ENCODE data around the gene SUPT3H.

Gene SUPT3H

GRCh38 chr6:44856479-44856878 is 521.3 kb downstream of the SUPT3H start:
- H3K4me3 ChIP-seq (ENCODE audit: low read length) = no peak overlapping the region
- H3K4me1 ChIP-seq (ENCODE audit: control insufficient read depth, low read depth, low read length) = no peaks in the 10 kb centered on the region
- H3K27ac ChIP-seq (ENCODE audit: low read depth, low read length) = no peak overlapping the region
- H4K5ac ChIP-seq (ENCODE audit: low read length) = no peak overlapping the region
- no peak overlapping the region for H2BK120ac ChIP-seq (ENCODE audit: low read depth, low read length)
- no peaks in the 10 kb centered on the region for H3K79me1 ChIP-seq (ENCODE audit: low read length)
- H2AK5ac ChIP-seq (ENCODE audit: low read length) = no peak overlapping the region
- no peaks in the 10 kb centered on the region for H3K36me3 ChIP-seq (ENCODE audit: control insufficient read depth, insufficient read depth, low read length)
- H3K18ac ChIP-seq (ENCODE audit: low read length) = no peak overlapping the region
- H2BK15ac ChIP-seq (replicated peaks; ENCODE audit: low read depth) = no peak overlapping the region
- H3K56ac ChIP-seq (ENCODE audit: low read length) = no peak overlapping the region
- H3K4ac ChIP-seq (ENCODE audit: low read depth, low read length) = no peak overlapping the region
- no peak overlapping the region for H4K8ac ChIP-seq (ENCODE audit: low read depth, low read length)
- DNase-seq = no peak
- no peak overlapping the region for H3K9ac ChIP-seq (ENCODE audit: low read length)
- WGBS (ENCODE audit: extremely low coverage, insufficient coverage, low lambda C conversion rate) = no CpG with 5 or more reads among the region's 3 CpGs
- H3K27me3 ChIP-seq (ENCODE audit: insufficient read depth, low read length, poor library complexity) = no peaks in the 10 kb centered on the region
- no peaks in the 10 kb centered on the region for H3K79me2 ChIP-seq (ENCODE audit: control insufficient read depth, insufficient read depth, low read length)
- H2BK5ac ChIP-seq (ENCODE audit: low read length) = no peak overlapping the region
- H3K4me2 ChIP-seq (ENCODE audit: low read length) = no peak overlapping the region
- no peak overlapping the region for H3K23ac ChIP-seq (ENCODE audit: low read length)

- Histone ChIP-seq H3K4ac (ENCODE audit: low read depth, low read length) (no peak overlapping the region), H2BK120ac (ENCODE audit: low read depth, low read length) (no peak overlapping the region), H4K8ac (ENCODE audit: low read depth, low read length) (no peak overlapping the region), H3K79me2 (ENCODE audit: control insufficient read depth, insufficient read depth, low read length) (no peaks in the 10 kb centered on the region), H3K36me3 (ENCODE audit: control insufficient read depth, insufficient read depth, low read length) (no peaks in the 10 kb centered on the region), H3K9ac (ENCODE audit: low read length) (no peak overlapping the region), H3K56ac (ENCODE audit: low read length) (no peak overlapping the region), H4K5ac (ENCODE audit: low read length) (no peak overlapping the region), H2BK5ac (ENCODE audit: low read length) (no peak overlapping the region), H3K23ac (ENCODE audit: low read length) (no peak overlapping the region), H2AK5ac (ENCODE audit: low read length) (no peak overlapping the region), H3K18ac (ENCODE audit: low read length) (no peak overlapping the region), H3K27ac (ENCODE audit: low read depth, low read length) (no peak overlapping the region), H3K4me3 (ENCODE audit: low read length) (no peak overlapping the region), H3K4me2 (ENCODE audit: low read length) (no peak overlapping the region), H2BK15ac (replicated peaks; ENCODE audit: low read depth) (no peak overlapping the region), H3K79me1 (ENCODE audit: low read length) (no peaks in the 10 kb centered on the region), H3K27me3 (ENCODE audit: insufficient read depth, low read length, poor library complexity) (no peaks in the 10 kb centered on the region), H3K4me1 (ENCODE audit: control insufficient read depth, low read depth, low read length) (no peaks in the 10 kb centered on the region)
- DNase-seq = no peak
- WGBS (ENCODE audit: extremely low coverage, insufficient coverage, low lambda C conversion rate) = no CpG with 5 or more reads among the region's 7 CpGs
Observed at GRCh38 chr6:44855562-44856411, 521.9 kb downstream of the SUPT3H start.

GRCh38 chr6:44854712-44855443 is 522.9 kb downstream of the SUPT3H start:
- no peaks in the 10 kb centered on the region for H3K79me1 ChIP-seq (ENCODE audit: low read length)
- WGBS (ENCODE audit: extremely low coverage, insufficient coverage, low lambda C conversion rate) = no CpG with 5 or more reads among the region's 2 CpGs

GRCh38 chr6:44851176-44851575 is 526.6 kb downstream of the SUPT3H start:
- no CpG with 5 or more reads among the region's 1 CpG for WGBS (ENCODE audit: extremely low coverage, insufficient coverage, low lambda C conversion rate)
- no peaks in the 10 kb centered on the region for H3K27me3 ChIP-seq (ENCODE audit: insufficient read depth, low read length, poor library complexity)
- no peak overlapping the region for H2BK15ac ChIP-seq (replicated peaks; ENCODE audit: low read depth)
- H3K23ac ChIP-seq (ENCODE audit: low read length) = no peak overlapping the region
- no peak overlapping the region for H3K56ac ChIP-seq (ENCODE audit: low read length)
- H3K4me1 ChIP-seq (ENCODE audit: control insufficient read depth, low read depth, low read length) = no peaks in the 10 kb centered on the region
- no peak overlapping the region for H2BK120ac ChIP-seq (ENCODE audit: low read depth, low read length)
- H3K18ac ChIP-seq (ENCODE audit: low read length) = no peak overlapping the region
- no peaks in the 10 kb centered on the region for H3K79me1 ChIP-seq (ENCODE audit: low read length)
- H2AK5ac ChIP-seq (ENCODE audit: low read length) = no peak overlapping the region
- no peaks in the 10 kb centered on the region for H3K36me3 ChIP-seq (ENCODE audit: control insufficient read depth, insufficient read depth, low read length)
- H3K4ac ChIP-seq (ENCODE audit: low read depth, low read length) = no peak overlapping the region
- no peak overlapping the region for H3K9ac ChIP-seq (ENCODE audit: low read length)
- no peak overlapping the region for H3K4me3 ChIP-seq (ENCODE audit: low read length)
- H3K79me2 ChIP-seq (ENCODE audit: control insufficient read depth, insufficient read depth, low read length) = no peaks in the 10 kb centered on the region
- no peak overlapping the region for H4K8ac ChIP-seq (ENCODE audit: low read depth, low read length)
- no peak overlapping the region for H3K4me2 ChIP-seq (ENCODE audit: low read length)
- no peak overlapping the region for H4K5ac ChIP-seq (ENCODE audit: low read length)
- DNase-seq = no peak
- H3K27ac ChIP-seq (ENCODE audit: low read depth, low read length) = no peak overlapping the region
- no peak overlapping the region for H2BK5ac ChIP-seq (ENCODE audit: low read length)

More at GRCh38 chr6:44854712-44855443, 522.9 kb downstream of the SUPT3H start:
- Histone ChIP-seq H3K4ac (ENCODE audit: low read depth, low read length) (no peak overlapping the region), H3K9ac (ENCODE audit: low read length) (no peak overlapping the region), H3K27ac (ENCODE audit: low read depth, low read length) (no peak overlapping the region), H3K4me2 (ENCODE audit: low read length) (no peak overlapping the region), H2AK5ac (ENCODE audit: low read length) (no peak overlapping the region), H2BK120ac (ENCODE audit: low read depth, low read length) (no peak overlapping the region), H3K56ac (ENCODE audit: low read length) (no peak overlapping the region), H3K4me1 (ENCODE audit: control insufficient read depth, low read depth, low read length) (no peaks in the 10 kb centered on the region), H4K8ac (ENCODE audit: low read depth, low read length) (no peak overlapping the region), H2BK15ac (replicated peaks; ENCODE audit: low read depth) (no peak overlapping the region), H3K27me3 (ENCODE audit: insufficient read depth, low read length, poor library complexity) (no peaks in the 10 kb centered on the region), H2BK5ac (ENCODE audit: low read length) (no peak overlapping the region), H3K23ac (ENCODE audit: low read length) (no peak overlapping the region), H3K79me2 (ENCODE audit: control insufficient read depth, insufficient read depth, low read length) (no peaks in the 10 kb centered on the region), H3K18ac (ENCODE audit: low read length) (no peak overlapping the region), H3K4me3 (ENCODE audit: low read length) (no peak overlapping the region), H4K5ac (ENCODE audit: low read length) (no peak overlapping the region), H3K36me3 (ENCODE audit: control insufficient read depth, insufficient read depth, low read length) (no peaks in the 10 kb centered on the region)
- DNase-seq = no peak

- no peak overlapping the region for H4K5ac ChIP-seq (ENCODE audit: low read length)
- H3K79me1 ChIP-seq (ENCODE audit: low read length) = no peaks in the 10 kb centered on the region
- H3K4ac ChIP-seq (ENCODE audit: low read depth, low read length) = no peak overlapping the region
- no peak overlapping the region for H3K9ac ChIP-seq (ENCODE audit: low read length)
- no peaks in the 10 kb centered on the region for H3K27me3 ChIP-seq (ENCODE audit: insufficient read depth, low read length, poor library complexity)
- H3K4me1 ChIP-seq (ENCODE audit: control insufficient read depth, low read depth, low read length) = no peaks in the 10 kb centered on the region
- no peak overlapping the region for H3K23ac ChIP-seq (ENCODE audit: low read length)
- H3K4me3 ChIP-seq (ENCODE audit: low read length) = no peak overlapping the region
- H2AK5ac ChIP-seq (ENCODE audit: low read length) = no peak overlapping the region
- H4K8ac ChIP-seq (ENCODE audit: low read depth, low read length) = no peak overlapping the region
- no peak for DNase-seq
- no peak overlapping the region for H3K4me2 ChIP-seq (ENCODE audit: low read length)
- no peak overlapping the region for H3K56ac ChIP-seq (ENCODE audit: low read length)
- no peak overlapping the region for H2BK15ac ChIP-seq (replicated peaks; ENCODE audit: low read depth)
- H2BK120ac ChIP-seq (ENCODE audit: low read depth, low read length) = no peak overlapping the region
- H3K18ac ChIP-seq (ENCODE audit: low read length) = no peak overlapping the region
- H3K27ac ChIP-seq (ENCODE audit: low read depth, low read length) = no peak overlapping the region
- H3K79me2 ChIP-seq (ENCODE audit: control insufficient read depth, insufficient read depth, low read length) = no peaks in the 10 kb centered on the region
- H2BK5ac ChIP-seq (ENCODE audit: low read length) = no peak overlapping the region
- no peaks in the 10 kb centered on the region for H3K36me3 ChIP-seq (ENCODE audit: control insufficient read depth, insufficient read depth, low read length)
Observed at GRCh38 chr6:44850312-44850711, 527.4 kb downstream of the SUPT3H start.
